PC-9 (cell line): ENCODE data around the gene CPLX3. TPM values are rescaled to one million over a fixed set of nuclear protein-coding genes. Genes with fewer than 3 reads are reported as not detected.

Source experiments
- BruUV-seq: library from RNA; stranded (reverse); fragments of 400-500 nt; replicated peaks from 2 replicates; lab custom pipeline; 2021; lab: Mats Ljungman, UMichigan
- CTCF ChIA-PET: fragments of 300-600 bp; sonication (Branson Sonifier 250); formaldehyde crosslinking; loops from one replicate; lab custom pipeline; 2022; ENCODE audit warnings: antibody characterized with exemption; lab: Charles Lee
- POLR2A ChIA-PET: fragments of 300-600 bp; sonication (Branson Sonifier 250); formaldehyde crosslinking; loops from one replicate; lab custom pipeline; 2022; ENCODE audit warnings: antibody characterized with exemption; ENCODE audit not compliant: unreplicated experiment; lab: Charles Lee
- DNase-seq, 2 experiments: peaks; one replicate each; pipeline versions ENCODE4 v3.0.0 to v3.0.0-alpha.2; 2015 to 2022; ENCODE audit warnings: mixed read lengths in 1 of 2
- H2AFZ ChIP-seq: fragments of 200-600 bp; sonication (generic); 2 replicates; pipeline ENCODE4 v1.8.1; 2017; ENCODE audit warnings: antibody characterized with exemption
- H3F3A ChIP-seq: fragments of 200-600 bp; sonication (generic); 2 replicates; pipeline ENCODE4 v1.8.1; 2017; ENCODE audit warnings: antibody characterized with exemption, mild to moderate bottlenecking, low read depth; ENCODE audit not compliant: insufficient read depth
- H3K27ac ChIP-seq: fragments of 200-600 bp; sonication (generic); 2 replicates; pipeline ENCODE4 v1.6.1; 2016; ENCODE audit warnings: mixed run types
- H3K27me3 ChIP-seq: fragments of 200-600 bp; sonication (generic); 2 replicates; pipeline ENCODE4 v1.6.1; 2016; ENCODE audit warnings: low read depth, mixed run types; ENCODE audit not compliant: insufficient read depth
- H3K36me3 ChIP-seq: fragments of 200-600 bp; sonication (generic); 2 replicates; pipeline ENCODE4 v1.6.1; 2016; ENCODE audit warnings: low read depth, mixed run types
- H3K4me1 ChIP-seq: fragments of 200-600 bp; sonication (generic); replicated peaks from 2 replicates; pipeline ENCODE4 v1.6.1; 2016; ENCODE audit warnings: mixed run types; ENCODE audit not compliant: insufficient read depth
- H3K4me2 ChIP-seq: fragments of 200-600 bp; sonication (generic); 2 replicates; pipeline ENCODE4 v1.6.1; 2017; ENCODE audit warnings: mixed run types
- H3K4me3 ChIP-seq: fragments of 200-600 bp; sonication (generic); 2 replicates; pipeline ENCODE4 v1.6.1; 2016; ENCODE audit warnings: mixed run types
- H3K79me2 ChIP-seq: fragments of 200-600 bp; sonication (generic); 2 replicates; pipeline ENCODE4 v1.6.1; 2017; ENCODE audit warnings: low read depth, mixed run types
- H3K9me2 ChIP-seq: fragments of 200-600 bp; sonication (generic); 2 replicates; pipeline ENCODE4 v1.8.1; 2017; ENCODE audit warnings: mild to moderate bottlenecking; ENCODE audit not compliant: insufficient read depth
- H3K9me3 ChIP-seq: fragments of 200-600 bp; sonication (generic); 2 replicates; pipeline ENCODE4 v1.8.1; 2016; ENCODE audit warnings: low read depth; ENCODE audit not compliant: insufficient read depth
- H4K20me1 ChIP-seq: fragments of 200-600 bp; sonication (generic); 2 replicates; pipeline ENCODE4 v1.8.1; 2017; ENCODE audit not compliant: insufficient read depth
- CTCF ChIP-seq: fragments of 200-600 bp; sonication (generic); conservative IDR thresholded peaks from 2 replicates; pipeline ENCODE4 v1.6.1; 2017; ENCODE audit warnings: mixed run types, antibody characterized with exemption, mild to moderate bottlenecking, moderate library complexity
- EZH2 ChIP-seq: fragments of 200-600 bp; sonication (generic); IDR thresholded peaks from 2 replicates; pipeline ENCODE4 v1.8.0; 2017; ENCODE audit warnings: antibody characterized with exemption, low read depth
- intact Hi-C: fragments of 100-400 bp; cut with micrococcal nuclease; formaldehyde crosslinking; loops from one replicate; pipeline ENCODE4 v1.10.0; 2022; ENCODE audit not compliant: unreplicated experiment
- total RNA-seq: library from RNA; stranded (reverse); gene quantifications from 2 replicates; pipeline ENCODE4 v1.2.3, GENCODE V29; 2021

The CPLX3 gene
- total RNA-seq, 1 experiment from 2014 or later = not detected

- BruUV-seq = no TSS peak
- CTCF ChIA-PET = interaction anchor here (1.2 kb wide), 1 partner anchor 56 kb away, joined by 6 read pairs; no protein-coding TSS in a partner anchor
- Histone ChIP-seq H4K20me1 (no peaks in the 10 kb centered on the region), H3K4me1 (peaks cover 11% of the 10 kb centered on the region), H3K9me2 (no peaks in the 10 kb centered on the region), H3K27me3 (no peaks in the 10 kb centered on the region), H3K27ac (no peak overlapping the region), H3K4me2 (no peak overlapping the region), H3F3A (peaks cover 23% of the 10 kb centered on the region; the same call in 1 of the 2 replicates), H3K79me2 (no peaks in the 10 kb centered on the region), H3K36me3 (no peaks in the 10 kb centered on the region; the same call in 1 of the 2 replicates), H3K9me3 (no peaks in the 10 kb centered on the region), H2AFZ (no peak overlapping the region), H3K4me3 (no peak overlapping the region)
- DNase-seq = no peak
- POLR2A ChIA-PET = no interaction called here
- intact Hi-C loops = no loop called here
- no peak for TF ChIP-seq CTCF
- TF ChIP-seq EZH2 = no peak
Observed at GRCh38 chr15:74845581-74845980, 19.2 kb downstream of the CPLX3 start.

- Histone ChIP-seq H3F3A (peaks cover 23% of the 10 kb centered on the region; the same call in 1 of the 2 replicates), H3K9me2 (no peaks in the 10 kb centered on the region), H3K27me3 (no peaks in the 10 kb centered on the region), H3K79me2 (no peaks in the 10 kb centered on the region), H3K4me3 (no peak overlapping the region), H4K20me1 (no peaks in the 10 kb centered on the region), H3K36me3 (no peaks in the 10 kb centered on the region; the same call in 1 of the 2 replicates), H3K9me3 (no peaks in the 10 kb centered on the region), H3K4me2 (no peak overlapping the region), H3K4me1 (peaks cover 5% of the 10 kb centered on the region; the same call in 1 of the 2 replicates), H3K27ac (no peak overlapping the region), H2AFZ (no peak overlapping the region)
- intact Hi-C loops = no loop called here
- TF ChIP-seq CTCF = no peak
- TF ChIP-seq EZH2 = no peak
- ChIA-PET POLR2A (interaction anchor here (0.6 kb wide), 1 partner anchor 9 kb away, joined by 3 read pairs; no protein-coding TSS in a partner anchor), CTCF (no interaction called here)
- BruUV-seq = no TSS peak
- no peak for DNase-seq
Observed at GRCh38 chr15:74847432-74847831, 21.0 kb downstream of the CPLX3 start.

GRCh38 chr15:74850393-74850792 is 24.0 kb downstream of the CPLX3 start:
- Histone ChIP-seq H3K4me2 (no peak overlapping the region), H3K27me3 (no peaks in the 10 kb centered on the region), H3K27ac (no peak overlapping the region), H2AFZ (no peak overlapping the region), H4K20me1 (no peaks in the 10 kb centered on the region), H3K79me2 (no peaks in the 10 kb centered on the region), H3K9me2 (no peaks in the 10 kb centered on the region), H3K9me3 (no peaks in the 10 kb centered on the region), H3K4me3 (no peak overlapping the region), H3K36me3 (peaks cover 3% of the 10 kb centered on the region), H3K4me1 (no peaks in the 10 kb centered on the region), H3F3A (peaks cover 16% of the 10 kb centered on the region; the same call in 1 of the 2 replicates)
- ChIA-PET CTCF (no interaction called here), POLR2A (no interaction called here)
- TF ChIP-seq EZH2 (no peak), CTCF (no peak)
- intact Hi-C loops = no loop called here
- no peak for DNase-seq
- no TSS peak for BruUV-seq
